PFSK-1 (cell line): ENCODE results near the gene SNCAIP.

Source experiments
- POLR2AphosphoS5 ChIP-seq: IDR thresholded peaks from 2 replicates; pipeline ENCODE4 v1.6.1; 2012; ENCODE audit warnings: low read depth, mild to moderate bottlenecking, control low read depth, low read length, moderate library complexity
- SIN3A ChIP-seq: IDR thresholded peaks from 2 replicates; pipeline ENCODE4 v1.6.1; 2012; ENCODE audit warnings: mild to moderate bottlenecking, low read length, moderate library complexity, borderline replicate concordance; ENCODE audit not compliant: insufficient read depth
- TAF1 ChIP-seq: IDR thresholded peaks from 2 replicates; pipeline ENCODE4 v1.6.1; 2012; ENCODE audit warnings: low read length, control low read depth, borderline replicate concordance; ENCODE audit not compliant: insufficient read depth
- TF ChIP-seq, protein P1 (sequence below), 2 experiments: IDR thresholded peaks; 2 replicates each; pipeline versions ENCODE4 v1.6.1 to v1.8.0; 2011 to 2012; ENCODE audit warnings: low read depth in 2 of 2, low read length in 2 of 2, control low read depth in 1 of 2, inconsistent platforms in 1 of 2, mild to moderate bottlenecking in 1 of 2, moderate library complexity in 1 of 2; ENCODE audit not compliant: insufficient read depth in 1 of 2

DNA sequence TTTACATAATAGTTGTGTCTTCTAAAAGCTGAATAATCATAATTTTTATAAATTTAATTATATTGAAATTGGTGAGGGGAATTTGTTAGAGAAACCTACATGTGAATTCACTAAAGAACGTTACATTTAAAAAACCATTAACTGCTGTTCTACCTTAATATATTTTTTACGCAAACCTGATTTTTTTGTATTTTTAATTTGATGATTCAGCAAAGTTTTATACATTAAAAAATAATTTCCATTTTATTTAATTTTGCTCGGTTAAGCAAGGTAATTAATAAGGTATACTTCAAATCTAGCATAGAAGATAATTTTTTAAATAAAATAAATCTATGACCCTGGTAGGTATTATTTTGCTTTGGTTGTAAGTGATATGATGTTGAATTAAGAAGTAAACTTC is 114.3 kb downstream of the SNCAIP start:
- TF ChIP-seq POLR2AphosphoS5, result no peak
- TF ChIP-seq TAF1, result no peak
- TF ChIP-seq SIN3A, result no peak
- TF ChIP-seq, protein P1, sequence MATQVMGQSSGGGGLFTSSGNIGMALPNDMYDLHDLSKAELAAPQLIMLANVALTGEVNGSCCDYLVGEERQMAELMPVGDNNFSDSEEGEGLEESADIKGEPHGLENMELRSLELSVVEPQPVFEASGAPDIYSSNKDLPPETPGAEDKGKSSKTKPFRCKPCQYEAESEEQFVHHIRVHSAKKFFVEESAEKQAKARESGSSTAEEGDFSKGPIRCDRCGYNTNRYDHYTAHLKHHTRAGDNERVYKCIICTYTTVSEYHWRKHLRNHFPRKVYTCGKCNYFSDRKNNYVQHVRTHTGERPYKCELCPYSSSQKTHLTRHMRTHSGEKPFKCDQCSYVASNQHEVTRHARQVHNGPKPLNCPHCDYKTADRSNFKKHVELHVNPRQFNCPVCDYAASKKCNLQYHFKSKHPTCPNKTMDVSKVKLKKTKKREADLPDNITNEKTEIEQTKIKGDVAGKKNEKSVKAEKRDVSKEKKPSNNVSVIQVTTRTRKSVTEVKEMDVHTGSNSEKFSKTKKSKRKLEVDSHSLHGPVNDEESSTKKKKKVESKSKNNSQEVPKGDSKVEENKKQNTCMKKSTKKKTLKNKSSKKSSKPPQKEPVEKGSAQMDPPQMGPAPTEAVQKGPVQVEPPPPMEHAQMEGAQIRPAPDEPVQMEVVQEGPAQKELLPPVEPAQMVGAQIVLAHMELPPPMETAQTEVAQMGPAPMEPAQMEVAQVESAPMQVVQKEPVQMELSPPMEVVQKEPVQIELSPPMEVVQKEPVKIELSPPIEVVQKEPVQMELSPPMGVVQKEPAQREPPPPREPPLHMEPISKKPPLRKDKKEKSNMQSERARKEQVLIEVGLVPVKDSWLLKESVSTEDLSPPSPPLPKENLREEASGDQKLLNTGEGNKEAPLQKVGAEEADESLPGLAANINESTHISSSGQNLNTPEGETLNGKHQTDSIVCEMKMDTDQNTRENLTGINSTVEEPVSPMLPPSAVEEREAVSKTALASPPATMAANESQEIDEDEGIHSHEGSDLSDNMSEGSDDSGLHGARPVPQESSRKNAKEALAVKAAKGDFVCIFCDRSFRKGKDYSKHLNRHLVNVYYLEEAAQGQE (IDR thresholded peaks at IDR 0.05; ENCODE audit: insufficient read depth in 1 of 2, low read depth in 2 of 2, low read length in 2 of 2), result no peak
